IMR-90 (cell line): ENCODE data around the gene ASTN2. TPM values are rescaled to one million over a fixed set of nuclear protein-coding genes. Genes with fewer than 3 reads are reported as not detected.

Experiments
- ATAC-seq: fragments of 200-7000 bp; cut with Tn5 transposase; 2 replicates; pipeline ENCODE4 v1.9.1; 2020; ENCODE audit warnings: low read depth, mild to moderate bottlenecking, moderate library complexity
- BruUV-seq: library from RNA; stranded (reverse); fragments of 400-500 nt; replicated peaks from 2 replicates; lab custom pipeline; 2021; lab: Mats Ljungman, UMichigan
- CTCF ChIA-PET: fragments of 300-600 bp; formaldehyde crosslinking; extraction: SDS; loops from one replicate; lab custom pipeline; 2021; ENCODE audit warnings: antibody characterized with exemption; lab: Yijun Ruan, JAX
- POLR2A ChIA-PET: fragments of 300-600 bp; sonication (Branson Sonifier 250); formaldehyde crosslinking; loops from one replicate; lab custom pipeline; 2022; ENCODE audit warnings: antibody characterized with exemption; ENCODE audit not compliant: unreplicated experiment; lab: Charles Lee
- DNase-seq: peaks from one replicate; pipeline ENCODE4 v3.0.0; 2013
- H2AFZ ChIP-seq: replicated peaks from 2 replicates; pipeline ENCODE3; 2013; ENCODE audit warnings: low read length, mild to moderate bottlenecking; ENCODE audit not compliant: poor library complexity
- H2AK5ac ChIP-seq: 2 replicates; pipeline ENCODE4 v1.6.1; 2013; ENCODE audit warnings: low read depth, low read length, inconsistent platforms
- H2AK9ac ChIP-seq: replicated peaks from 2 replicates; pipeline ENCODE3; 2013; ENCODE audit warnings: mild to moderate bottlenecking, low read depth, low read length, moderate library complexity; ENCODE audit not compliant: poor library complexity
- H2BK120ac ChIP-seq: 2 replicates; pipeline ENCODE4 v1.6.1; 2013; ENCODE audit warnings: low read depth, low read length, inconsistent platforms
- H2BK15ac ChIP-seq: 3 replicates; pipeline ENCODE4 v1.6.1; 2013; ENCODE audit warnings: low read depth, low read length, inconsistent platforms
- H2BK20ac ChIP-seq: 2 replicates; pipeline ENCODE4 v1.6.1; 2013; ENCODE audit warnings: low read depth, mild to moderate bottlenecking, inconsistent platforms, low read length, moderate library complexity
- H2BK5ac ChIP-seq: 2 replicates; pipeline ENCODE4 v1.6.1; 2013; ENCODE audit warnings: mild to moderate bottlenecking, low read depth, low read length, inconsistent platforms; ENCODE audit not compliant: poor library complexity, severe bottlenecking
- H3K14ac ChIP-seq: replicated peaks from 2 replicates; pipeline ENCODE4 v1.6.1; 2013; ENCODE audit warnings: low read depth, low read length, inconsistent platforms
- H3K18ac ChIP-seq: 2 replicates; pipeline ENCODE4 v1.6.1; 2013; ENCODE audit warnings: low read depth, low read length, control low read depth
- H3K23ac ChIP-seq: 2 replicates; pipeline ENCODE4 v1.6.1; 2013; ENCODE audit warnings: low read depth, low read length, inconsistent platforms
- H3K27ac ChIP-seq: 2 replicates; pipeline ENCODE4 v1.5.1; 2013; ENCODE audit warnings: mild to moderate bottlenecking, control low read depth, low read length; ENCODE audit not compliant: insufficient read depth
- H3K27me3 ChIP-seq: 2 replicates; pipeline ENCODE4 v1.6.1; 2013; ENCODE audit warnings: low read length; ENCODE audit not compliant: control insufficient read depth, insufficient read depth
- H3K36me3 ChIP-seq: 2 replicates; pipeline ENCODE4 v1.6.1; 2013; ENCODE audit warnings: low read length, mixed read lengths; ENCODE audit not compliant: control insufficient read depth, insufficient read depth
- H3K4ac ChIP-seq: 2 replicates; pipeline ENCODE4 v1.6.1; 2013; ENCODE audit warnings: low read depth, low read length, inconsistent platforms
- H3K4me1 ChIP-seq: 2 replicates; pipeline ENCODE4 v1.6.1; 2013; ENCODE audit warnings: low read length, mixed read lengths; ENCODE audit not compliant: control insufficient read depth, insufficient read depth
- H3K4me2 ChIP-seq: 2 replicates; pipeline ENCODE4 v1.6.1; 2013; ENCODE audit warnings: low read depth, mild to moderate bottlenecking, control low read depth, low read length, moderate library complexity
- H3K4me3 ChIP-seq: 2 replicates; pipeline ENCODE4 v1.5.1; 2013; ENCODE audit warnings: low read depth, mild to moderate bottlenecking, control low read depth, low read length, moderate library complexity; ENCODE audit not compliant: insufficient read depth
- H3K56ac ChIP-seq: 2 replicates; pipeline ENCODE4 v1.6.1; 2013; ENCODE audit warnings: low read length, inconsistent platforms; ENCODE audit not compliant: insufficient read depth; ENCODE audit errors: extremely low read depth
- H3K79me1 ChIP-seq, 2 experiments: 2 replicates each; pipeline ENCODE4 v1.6.1; 2013; ENCODE audit warnings: low read length in 2 of 2, inconsistent platforms in 1 of 2, low read depth in 1 of 2
- H3K9ac ChIP-seq: 2 replicates; pipeline ENCODE4 v1.6.1; 2013; ENCODE audit warnings: low read depth, low read length, control low read depth
- H3K9me1 ChIP-seq: 2 replicates; pipeline ENCODE4 v1.6.1; 2013; ENCODE audit warnings: low read length, inconsistent platforms; ENCODE audit not compliant: insufficient read depth
- H3K9me3 ChIP-seq: 2 replicates; pipeline ENCODE4 v1.6.1; 2013; ENCODE audit warnings: low read length; ENCODE audit not compliant: control insufficient read depth, insufficient read depth
- H4K20me1 ChIP-seq: 2 replicates; pipeline ENCODE4 v1.6.1; 2013; ENCODE audit warnings: low read length, inconsistent platforms; ENCODE audit not compliant: insufficient read depth
- H4K5ac ChIP-seq: 2 replicates; pipeline ENCODE4 v1.6.1; 2013; ENCODE audit warnings: mild to moderate bottlenecking, low read depth, low read length, control low read depth
- H4K8ac ChIP-seq, 2 experiments: 2 replicates each; pipeline ENCODE4 v1.6.1; 2013; ENCODE audit warnings: low read depth in 2 of 2, low read length in 2 of 2, control low read depth in 1 of 2, inconsistent platforms in 1 of 2
- H4K91ac ChIP-seq: 2 replicates; pipeline ENCODE4 v1.6.1; 2013; ENCODE audit warnings: low read depth, low read length, inconsistent platforms; ENCODE audit not compliant: insufficient read depth
- BHLHE40 ChIP-seq: fragments of 150-350 bp; IDR thresholded peaks from 2 replicates; pipeline ENCODE4 v1.6.1; 2016; ENCODE audit warnings: mild to moderate bottlenecking, low read depth, low read length
- CEBPB ChIP-seq: IDR thresholded peaks from 2 replicates; pipeline ENCODE4 v1.6.1; 2012; ENCODE audit warnings: low read depth, low read length, improper control_type of control experiment
- CHD1 ChIP-seq: IDR thresholded peaks from 2 replicates; pipeline ENCODE4 v1.6.1; 2012; ENCODE audit warnings: low read depth, low read length, improper control_type of control experiment
- CTCF ChIP-seq: conservative IDR thresholded peaks from 2 replicates; pipeline ENCODE4 v1.5.1; 2012; ENCODE audit warnings: mild to moderate bottlenecking, low read depth, low read length, improper control_type of control experiment
- MAFK ChIP-seq: IDR thresholded peaks from 2 replicates; pipeline ENCODE4 v1.6.1; 2012; ENCODE audit warnings: low read depth, low read length, improper control_type of control experiment
- MXI1 ChIP-seq: IDR thresholded peaks from 2 replicates; pipeline ENCODE4 v1.6.1; 2012; ENCODE audit warnings: low read depth, mild to moderate bottlenecking, low read length, moderate library complexity, borderline replicate concordance
- NFE2L2 ChIP-seq: fragments of 150-350 bp; IDR thresholded peaks from 2 replicates; pipeline ENCODE4 v1.6.1; 2016; ENCODE audit warnings: low read depth, mild to moderate bottlenecking, low read length
- POLR2A ChIP-seq: IDR thresholded peaks from 2 replicates; pipeline ENCODE4 v1.6.1; 2012; ENCODE audit warnings: mild to moderate bottlenecking, low read depth, low read length
- RAD21 ChIP-seq: IDR thresholded peaks from 2 replicates; pipeline ENCODE4 v1.6.1; 2012; ENCODE audit warnings: low read length, improper control_type of control experiment
- RFX5 ChIP-seq: IDR thresholded peaks from 2 replicates; pipeline ENCODE4 v1.8.0; 2012; ENCODE audit warnings: low read depth, mild to moderate bottlenecking, low read length, moderate library complexity
- SMC3 ChIP-seq: fragments of 150-350 bp; IDR thresholded peaks from 2 replicates; pipeline ENCODE4 v1.6.1; 2016; ENCODE audit warnings: low read depth, mild to moderate bottlenecking, antibody characterized with exemption, low read length, moderate library complexity
- WGBS, 2 experiments: methylation state at CpG; one replicate each; pipeline versions ENCODE4 v1.1.5 to v1.1.7; 2013; ENCODE audit warnings: missing lambda C conversion rate in 2 of 2; ENCODE audit not compliant: insufficient read length in 1 of 2; ENCODE audit errors: extremely low coverage in 2 of 2; 5-methylcytosine and 5-hydroxymethylcytosine counted together
- dilution Hi-C: fragments of 300-500 bp; cut with HindIII; formaldehyde crosslinking; loops from one replicate; pipeline ENCODE4 v1.14.3; 2018; ENCODE audit warnings: low sequenced_read_pairs; ENCODE audit not compliant: unreplicated experiment
- in situ Hi-C: fragments of 300-500 bp; cut with MboI; formaldehyde crosslinking; loops from 3 replicates; pipeline ENCODE4 v1.14.3; 2019; ENCODE audit warnings: low sequenced_read_pairs, inconsistent platforms, mixed read lengths
- intact Hi-C: fragments of 100-400 bp; cut with micrococcal nuclease; formaldehyde crosslinking; loops from 2 replicates; pipeline ENCODE4 v1.10.0; 2022
- polyA plus RNA-seq, 3 experiments: library from polyadenylated mRNA; depleted of rRNA; stranded (reverse); fragments of >200 nt; gene quantifications; 2 replicates each; pipeline ENCODE4 v1.2.3, GENCODE V29; 2012; ENCODE audit warnings: low replicate concordance in 1 of 3
- total RNA-seq: library from RNA; depleted of rRNA; stranded (reverse); fragments of >200 nt; gene quantifications from 2 replicates; pipeline ENCODE4 v1.2.3, GENCODE V29; 2012
- TF ChIP-seq, protein P1 (sequence below): fragments of 150-350 bp; IDR thresholded peaks from 2 replicates; pipeline ENCODE4 v1.6.1; 2016; ENCODE audit warnings: low read depth, mild to moderate bottlenecking, low read length, moderate library complexity, borderline replicate concordance

ASTN2 gene
- total and polyA plus RNA-seq, 2 of the 4 experiments (the other 2 are of a cell fraction), result 3.8 to 6.8 TPM

GRCh38 chr9:116943970-116944369 is 470.9 kb downstream of the ASTN2 start:
- Histone ChIP-seq H3K23ac (no peak overlapping the region), H3K9me1 (no peaks in the 10 kb centered on the region; the same call in 1 of the 2 replicates), H3K4me1 (peaks cover 4% of the 10 kb centered on the region; the same call in 1 of the 2 replicates), H3K14ac (no peak overlapping the region), H4K20me1 (no peaks in the 10 kb centered on the region), H4K91ac (no peak overlapping the region), H2BK15ac (no peak overlapping the region), H2AK9ac (no peak overlapping the region), H3K27me3 (no peaks in the 10 kb centered on the region), H2BK5ac (no peak overlapping the region), H2AFZ (no peak overlapping the region), H2BK20ac (no peak overlapping the region), H4K8ac (no peak overlapping the region), H3K9me3 (no peaks in the 10 kb centered on the region), H2BK120ac (no peak overlapping the region), H3K4me3 (no peak overlapping the region), H3K27ac (no peak overlapping the region), H3K36me3 (no peaks in the 10 kb centered on the region), H2AK5ac (no peak overlapping the region), H4K5ac (no peak overlapping the region), H3K18ac (no peak overlapping the region), H3K79me1 (no peaks in the 10 kb centered on the region), H3K9ac (no peak overlapping the region), H3K56ac (no peak overlapping the region), H3K4ac (no peak overlapping the region), H3K4me2 (no peak overlapping the region)
- intact Hi-C loops, result no loop called here
- TF ChIP-seq MAFK (no peak), CEBPB (no peak), POLR2A (no peak), MXI1 (no peak), CTCF (no peak), BHLHE40 (no peak), RFX5 (no peak), CHD1 (no peak), NFE2L2 (no peak), RAD21 (no peak), SMC3 (no peak)
- TF ChIP-seq, protein P1, sequence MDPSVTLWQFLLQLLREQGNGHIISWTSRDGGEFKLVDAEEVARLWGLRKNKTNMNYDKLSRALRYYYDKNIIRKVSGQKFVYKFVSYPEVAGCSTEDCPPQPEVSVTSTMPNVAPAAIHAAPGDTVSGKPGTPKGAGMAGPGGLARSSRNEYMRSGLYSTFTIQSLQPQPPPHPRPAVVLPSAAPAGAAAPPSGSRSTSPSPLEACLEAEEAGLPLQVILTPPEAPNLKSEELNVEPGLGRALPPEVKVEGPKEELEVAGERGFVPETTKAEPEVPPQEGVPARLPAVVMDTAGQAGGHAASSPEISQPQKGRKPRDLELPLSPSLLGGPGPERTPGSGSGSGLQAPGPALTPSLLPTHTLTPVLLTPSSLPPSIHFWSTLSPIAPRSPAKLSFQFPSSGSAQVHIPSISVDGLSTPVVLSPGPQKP, result no peak
- DNase-seq, result no peak
- in situ Hi-C loops, result no loop called here
- ATAC-seq, result no peak
- WGBS, 2 experiments, result no CpG with 5 or more reads among the region's 5 CpGs
- dilution Hi-C loops, result no loop called here
- BruUV-seq, result no TSS peak
- CTCF ChIA-PET, result interaction anchor here (0.5 kb wide), 1 partner anchor 857 kb away, joined by 3 read pairs; no protein-coding TSS in a partner anchor
- POLR2A ChIA-PET, result no interaction called here
